K562 (cell line): ENCODE measurements around the gene MPRIP. TPM values are rescaled to one million over a fixed set of nuclear protein-coding genes. Genes with fewer than 3 reads are reported as not detected.

Source experiments
- ATAC-seq: fragments of 200-7000 bp; cut with Tn5 transposase; 3 replicates; pipeline ENCODE4 v1.9.1; 2020; ENCODE audit warnings: moderate library complexity
- BruUV-seq: library from RNA; stranded (reverse); fragments of 400-500 nt; replicated peaks from 2 replicates; lab custom pipeline; 2021; lab: Mats Ljungman, UMichigan
- CTCF ChIA-PET: fragments of 300-600 bp; formaldehyde crosslinking; extraction: SDS; loops from one replicate; lab custom pipeline; 2021; ENCODE audit warnings: low intra/inter-chr PET ratio; lab: Yijun Ruan, JAX
- POLR2A ChIA-PET: fragments of 300-600, 350-650 bp; sonication (Branson Sonifier 250); formaldehyde crosslinking; extraction: SDS; loops from one replicate; lab custom pipeline; 2021; ENCODE audit warnings: antibody characterized with exemption, inconsistent platforms; lab: Yijun Ruan, JAX
- DNase-seq, 4 experiments: peaks; one replicate each; pipeline versions ENCODE4 v3.0.0 to v3.0.0-alpha.2; 2011 to 2018; ENCODE audit warnings: low spot score in 3 of 4, mixed read lengths in 3 of 4; ENCODE audit errors: extremely low read depth in 1 of 4
- FAIRE-seq: peaks from 2 replicates; lab custom pipeline; 2011; peaks lifted over from hg19 to GRCh38; lab: Jason Lieb, UNC
- H2AFZ ChIP-seq: 2 replicates; pipeline ENCODE4 v1.6.0; 2011; ENCODE audit warnings: low read depth, low read length, control low read depth, inconsistent platforms
- H3K27ac ChIP-seq: fragments of 200-600 bp; 3 replicates; pipeline ENCODE4 v1.8.0; 2011; ENCODE audit warnings: low read depth, mild to moderate bottlenecking, control low read depth, inconsistent platforms, low read length, moderate library complexity, mixed read lengths; ENCODE audit errors: extremely low read depth
- H3K27me3 ChIP-seq, 2 experiments: fragments of 300-600 bp in 1 of 2; 2 replicates in 1 of 2; 3 replicates in 1 of 2; pipeline versions ENCODE4 v1.6.0 to v1.8.0; 2011; ENCODE audit warnings: inconsistent platforms in 2 of 2, low read length in 2 of 2, mild to moderate bottlenecking in 1 of 2, mixed read lengths in 1 of 2, moderate library complexity in 1 of 2; ENCODE audit not compliant: control insufficient read depth in 2 of 2, insufficient read depth in 2 of 2
- H3K36me3 ChIP-seq: fragments of 300-600 bp; 3 replicates; pipeline ENCODE4 v1.8.0; 2011; ENCODE audit warnings: mild to moderate bottlenecking, low read length, inconsistent platforms; ENCODE audit not compliant: control insufficient read depth, insufficient read depth
- H3K4me1 ChIP-seq, 2 experiments: fragments of 200-600 bp in 1 of 2; replicated peaks in 1 of 2; 2 replicates in 1 of 2; 3 replicates in 1 of 2; pipeline versions ENCODE4 v1.5.1 to v1.8.0; 2011; ENCODE audit warnings: inconsistent platforms in 2 of 2, low read length in 2 of 2, mild to moderate bottlenecking in 1 of 2, mixed read lengths in 1 of 2, moderate library complexity in 1 of 2; ENCODE audit not compliant: control insufficient read depth in 2 of 2, insufficient read depth in 2 of 2
- H3K4me2 ChIP-seq: 2 replicates; pipeline ENCODE4 v1.6.1; 2011; ENCODE audit warnings: low read length, control low read depth, inconsistent platforms, mixed read lengths; ENCODE audit not compliant: insufficient read depth
- H3K4me3 ChIP-seq: fragments of 200-600 bp; sonication (generic), shearing (Covaris generic); 2 replicates; pipeline ENCODE4 v1.5.1; 2016; ENCODE audit warnings: control low read depth, inconsistent platforms
- H3K79me2 ChIP-seq: fragments of 200-600 bp; 3 replicates; pipeline ENCODE4 v1.8.0; 2011; ENCODE audit warnings: low read length, inconsistent platforms; ENCODE audit not compliant: control insufficient read depth, insufficient read depth
- H3K9ac ChIP-seq, 2 experiments: 2 replicates each; pipeline versions ENCODE4 v1.6.0 to v1.6.1; 2011; ENCODE audit warnings: low read depth in 2 of 2, low read length in 2 of 2, control low read depth in 1 of 2, inconsistent platforms in 1 of 2, mild to moderate bottlenecking in 1 of 2, mixed read lengths in 1 of 2; ENCODE audit not compliant: insufficient read depth in 1 of 2
- H3K9me1 ChIP-seq: one replicate; pipeline ENCODE4 v1.6.0; 2011; ENCODE audit warnings: inconsistent platforms, mild to moderate bottlenecking, low read length, moderate library complexity; ENCODE audit not compliant: control insufficient read depth, insufficient read depth
- H3K9me3 ChIP-seq: replicated peaks from 2 replicates; pipeline ENCODE4 v1.5.1; 2011; ENCODE audit warnings: low read depth, low read length, inconsistent platforms; ENCODE audit not compliant: control insufficient read depth, insufficient read depth
- H4K20me1 ChIP-seq: replicated peaks from 2 replicates; pipeline ENCODE4 v1.6.1; 2011; ENCODE audit warnings: low read length, inconsistent platforms, mixed read lengths; ENCODE audit not compliant: control insufficient read depth, insufficient read depth
- ATF1 ChIP-seq, 2 experiments: fragments of 450-650 bp in 1 of 2; IDR thresholded peaks; 2 replicates each; pipeline ENCODE4 v1.6.1; 2016; ENCODE audit warnings: missing compliant biosample characterization in 1 of 2, missing genetic modification characterization in 1 of 2
- ETV6 ChIP-seq, 3 experiments: fragments of 150-350 bp in 1 of 3; sonication (generic) in 1 of 3; formaldehyde crosslinking in 1 of 3; IDR thresholded peaks; 2 replicates each; pipeline versions ENCODE4 v1.6.1 to v1.8.0; 2014 to 2022; ENCODE audit warnings: borderline replicate concordance in 2 of 3, low read depth in 2 of 3, antibody characterized with exemption in 1 of 3, low read length in 1 of 3, mild to moderate bottlenecking in 1 of 3, missing genetic modification reagents in 1 of 3
- HDAC2 ChIP-seq: fragments of 450-650 bp; IDR thresholded peaks from 2 replicates; pipeline ENCODE4 v1.6.1; 2016; ENCODE audit warnings: mild to moderate bottlenecking
- HLTF ChIP-seq: fragments of 450-650 bp; IDR thresholded peaks from 2 replicates; pipeline ENCODE4 v1.6.1; 2016
- MAFG ChIP-seq: fragments of 450-650 bp; conservative IDR thresholded peaks from 2 replicates; pipeline ENCODE4 v1.6.1; 2016; ENCODE audit warnings: missing genetic modification characterization, missing compliant biosample characterization
- MXD1 ChIP-seq: fragments of 250-450 bp; sonication (Bioruptor Pico); IDR thresholded peaks from 2 replicates; pipeline ENCODE4 v1.8.0; 2021; ENCODE audit warnings: borderline replicate concordance, mild to moderate bottlenecking, moderate library complexity; ENCODE audit not compliant: poor library complexity, severe bottlenecking
- MXI1 ChIP-seq: IDR thresholded peaks from 2 replicates; pipeline ENCODE4 v1.6.1; 2011; ENCODE audit warnings: low read depth, mild to moderate bottlenecking, improper control_type of control experiment, low read length
- NONO ChIP-seq, 2 experiments: fragments of 200-400 bp in 1 of 2; fragments of 450-650 bp in 1 of 2; formaldehyde crosslinking in 1 of 2; IDR thresholded peaks; 2 replicates each; pipeline ENCODE4 v1.6.1; 2017; ENCODE audit warnings: low read depth in 2 of 2, mild to moderate bottlenecking in 2 of 2, moderate library complexity in 2 of 2, low read length in 1 of 2
- NR2F6 ChIP-seq: fragments of 450-650 bp; formaldehyde crosslinking; IDR thresholded peaks from 2 replicates; pipeline ENCODE4 v1.4.0; 2020; ENCODE audit warnings: mild to moderate bottlenecking
- SMAD3 ChIP-seq: fragments of 450-650 bp; formaldehyde crosslinking; conservative IDR thresholded peaks from 2 replicates; pipeline ENCODE4 v1.4.0; 2020; ENCODE audit warnings: mild to moderate bottlenecking
- SNAPC5 ChIP-seq: fragments of 250-450 bp; sonication (Bioruptor Pico); IDR thresholded peaks from 2 replicates; pipeline ENCODE4 v1.8.0; 2021; ENCODE audit warnings: moderate library complexity, mild to moderate bottlenecking, inconsistent platforms
- TAF15 ChIP-seq: fragments of 200-400 bp; formaldehyde crosslinking; IDR thresholded peaks from 2 replicates; pipeline ENCODE4 v1.6.1; 2017; ENCODE audit warnings: mild to moderate bottlenecking, low read depth, low read length, moderate library complexity
- ZC3H8 ChIP-seq: fragments of 450-650 bp; IDR thresholded peaks from 2 replicates; pipeline ENCODE4 v1.6.1; 2017
- ZNF24 ChIP-seq: fragments of 450-650 bp; IDR thresholded peaks from 2 replicates; pipeline ENCODE4 v1.6.1; 2016
- ZNF512 ChIP-seq: IDR thresholded peaks from 2 replicates; pipeline ENCODE4 v1.6.1; 2016; ENCODE audit warnings: missing genetic modification characterization, missing compliant biosample characterization
- ZNF551 ChIP-seq: fragments of 250-450 bp; sonication (Bioruptor Pico); IDR thresholded peaks from 2 replicates; pipeline ENCODE4 v1.5.0; 2021; ENCODE audit warnings: mild to moderate bottlenecking, moderate library complexity
- ZNF639 ChIP-seq, 2 experiments: fragments of 200-800 bp in 1 of 2; sonication (Bioruptor generic) in 1 of 2; sonication (generic) in 1 of 2; formaldehyde crosslinking in 1 of 2; IDR thresholded peaks in 1 of 2; conservative IDR thresholded peaks in 1 of 2; 2 replicates each; pipeline versions ENCODE4 v1.5.0 to v1.6.1; 2016 to 2020; ENCODE audit warnings: missing compliant biosample characterization in 1 of 2, missing genetic modification characterization in 1 of 2, missing genetic modification reagents in 1 of 2
- ZNF740 ChIP-seq, 3 experiments: fragments of 200-800 bp in 1 of 3; sonication (Bioruptor generic) in 1 of 3; sonication (generic) in 1 of 3; formaldehyde crosslinking in 1 of 3; IDR thresholded peaks; 2 replicates each; pipeline versions ENCODE4 v1.6.1 to v1.8.0; 2016 to 2022; ENCODE audit warnings: mild to moderate bottlenecking in 2 of 3, missing compliant biosample characterization in 2 of 3, missing genetic modification characterization in 2 of 3, missing genetic modification reagents in 1 of 3
- WGBS: fragments of 100-300 bp; shearing (Covaris generic); methylation state at CpG from one replicate; pipeline ENCODE4 v1.1.6; 2016; ENCODE audit warnings: low coverage, mixed read lengths; ENCODE audit not compliant: insufficient coverage; ENCODE audit errors: missing lambda C conversion rate; 5-methylcytosine and 5-hydroxymethylcytosine counted together
- in situ Hi-C: fragments of 300-500 bp; cut with MboI; formaldehyde crosslinking; loops from 4 replicates; pipeline ENCODE4 v1.15.0; 2018; ENCODE audit warnings: inconsistent platforms, mixed read lengths
- intact Hi-C: fragments of 100-400 bp; cut with micrococcal nuclease; formaldehyde crosslinking; loops from 2 replicates; pipeline ENCODE4 v1.14.2; 2022
- polyA plus RNA-seq, 8 experiments: library from polyadenylated mRNA; depleted of rRNA in 4 of 8; stranded (reverse) in 5 of 8; unstranded in 3 of 8; fragments of >200 nt; fragmentation: Nextera tagmentation in 2 of 8; fragmentation: Illumina TruSeq in 1 of 8; extraction: Ambion mirVana in 2 of 8; extraction: Trizol in 1 of 8; gene quantifications; 2 replicates each; pipeline versions ENCODE4 v1.2.1 to v1.2.3, GENCODE V29; 2011 to 2014; ENCODE audit warnings: inconsistent platforms in 1 of 8, missing spikeins in 1 of 8
- total RNA-seq, 7 experiments: library from RNA; depleted of rRNA in 6 of 7; stranded (reverse); fragments of >200 nt in 6 of 7; fragmentation: Illumina TruSeq in 2 of 7; extraction: Trizol in 2 of 7; gene quantifications; 2 replicates each; pipeline versions ENCODE4 v1.2.1 to v1.2.3, GENCODE V29; 2011 to 2021; ENCODE audit warnings: low replicate concordance in 1 of 7

The MPRIP gene
- total and polyA plus RNA-seq, 9 of the 15 experiments (the other 6 are each of a cell fraction or from before 2014, with no cell fraction given): 10.0 to 72.6 (median 30.1) TPM

GRCh38 chr17:17224137-17224536 lies 181.9 kb downstream of the MPRIP start:
- Histone ChIP-seq H4K20me1 (no peaks in the 10 kb centered on the region), H3K4me3 (no peak overlapping the region), H3K27ac (no peak overlapping the region), H2AFZ (no peak overlapping the region), H3K9me3 (no peaks in the 10 kb centered on the region), H3K4me2 (no peak overlapping the region), H3K36me3 (peaks cover 89% of the 10 kb centered on the region; the same call in 2 of the 3 replicates), H3K9ac (no peak overlapping the region), H3K27me3 (no peaks in the 10 kb centered on the region), H3K4me1 (peaks cover 0 to 4% of the 10 kb centered on the region in 2 experiments; a peak in 1 of 5 replicates), H3K79me2 (no peaks in the 10 kb centered on the region), H3K9me1 (no peaks in the 10 kb centered on the region)
- CTCF ChIA-PET: no interaction called here
- ATAC-seq (no peak), FAIRE-seq (no peak), DNase-seq (no peak)
- in situ Hi-C loops (no loop called here), intact Hi-C loops (no loop called here)
- no TSS peak for BruUV-seq
- POLR2A ChIA-PET: interaction anchor here (0.6 to 1.6 kb wide), 3 partner anchors 10 to 125 kb away, joined by 3 to 6 read pairs (median 4); no protein-coding TSS in a partner anchor
- 84% methylated on average over 8 of the region's 8 CpGs for WGBS
- no peak for TF ChIP-seq ZNF551 (CRISPR knock-in tag)
- TF ChIP-seq ZNF639 (CRISPR knock-in tag; conservative IDR thresholded peaks at IDR 0.05 in 1 of 2, IDR thresholded peaks at IDR 0.05 in 1 of 2): no peak
- TF ChIP-seq MXD1 (CRISPR knock-in tag): no peak
- no peak for TF ChIP-seq ETV6 (IDR thresholded peaks at IDR 0.05; ENCODE audit: borderline replicate concordance in 1 of 2, low read depth in 2 of 2, low read length in 1 of 2)
- TF ChIP-seq ETV6 (CRISPR knock-in tag; IDR thresholded peaks at IDR 0.05; ENCODE audit: borderline replicate concordance): no peak
- TF ChIP-seq TAF15: no peak
- TF ChIP-seq MXI1: no peak
- TF ChIP-seq ZC3H8: no peak
- no peak for TF ChIP-seq NR2F6 (CRISPR knock-in tag)
- no peak for TF ChIP-seq ZNF740 (CRISPR knock-in tag; IDR thresholded peaks at IDR 0.05)
- no peak for TF ChIP-seq ZNF740 (tag; IDR thresholded peaks at IDR 0.05)
- TF ChIP-seq ATF1 (CRISPR knock-in tag; IDR thresholded peaks at IDR 0.05): no peak
- no peak for TF ChIP-seq ATF1 (tag; IDR thresholded peaks at IDR 0.05)
- no peak for TF ChIP-seq MAFG (tag)
- no peak for TF ChIP-seq SMAD3 (CRISPR knock-in tag)
- no peak for TF ChIP-seq NONO (IDR thresholded peaks at IDR 0.05; ENCODE audit: low read depth in 2 of 2, low read length in 1 of 2)
- no peak for TF ChIP-seq HLTF
- no peak for TF ChIP-seq ZNF512 (tag)
- TF ChIP-seq HDAC2: no peak
- TF ChIP-seq SNAPC5 (CRISPR knock-in tag): no peak
- no peak for TF ChIP-seq ZNF24
